GM18511 (cell line): ENCODE results near the gene TIMELESS.
"Not testable (repeated sequence)": the region's sequence is repeated elsewhere in the genome, so short reads cannot be mapped to it uniquely, and the experiment has no call there.

Source experiments
- ATAC-seq: cut with Tn5 transposase; IDR thresholded peaks from one replicate; pipeline ENCODE4 v1.9.1; 2021; ENCODE audit warnings: mild to moderate bottlenecking, moderate library complexity; ENCODE audit not compliant: unreplicated experiment

Gene TIMELESS

GRCh38 chr12:56410768-56411167 is 38.5 kb downstream of the TIMELESS start:
- ATAC-seq: no peak

DNA sequence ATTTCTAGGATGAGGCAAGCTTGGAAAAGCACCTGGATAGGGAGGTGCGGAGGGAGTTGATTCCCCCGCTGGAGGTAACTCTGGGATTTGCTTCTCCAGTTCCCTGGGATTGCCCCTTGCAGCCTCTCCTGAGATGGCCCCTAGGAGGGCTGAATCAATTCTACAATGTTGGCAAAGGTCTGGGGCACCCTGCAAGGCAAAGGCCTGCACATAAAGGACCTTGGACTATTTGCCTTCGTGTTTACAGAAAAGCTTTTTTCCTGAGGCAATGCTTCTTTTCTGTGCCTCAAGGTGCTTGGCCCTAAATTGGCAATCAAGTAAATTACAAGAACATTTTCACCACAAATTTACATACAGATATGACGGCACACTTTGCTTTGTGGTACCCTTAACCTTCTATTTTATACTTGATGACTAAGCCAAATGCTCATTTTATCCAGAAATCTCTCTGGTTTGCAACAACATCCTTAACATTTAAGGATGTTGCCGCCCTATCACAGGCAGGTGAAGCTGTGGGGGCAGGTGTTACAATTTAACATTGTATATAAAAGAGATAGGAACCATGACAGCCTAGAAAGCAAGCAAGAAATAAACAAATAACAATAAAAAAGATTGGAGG is 40.3 kb downstream of the TIMELESS start:
- ATAC-seq: no peak

- not testable (repeated sequence) for ATAC-seq
Measured at GRCh38 chr12:56404227-56404626, 45.0 kb downstream of the TIMELESS start.

DNA sequence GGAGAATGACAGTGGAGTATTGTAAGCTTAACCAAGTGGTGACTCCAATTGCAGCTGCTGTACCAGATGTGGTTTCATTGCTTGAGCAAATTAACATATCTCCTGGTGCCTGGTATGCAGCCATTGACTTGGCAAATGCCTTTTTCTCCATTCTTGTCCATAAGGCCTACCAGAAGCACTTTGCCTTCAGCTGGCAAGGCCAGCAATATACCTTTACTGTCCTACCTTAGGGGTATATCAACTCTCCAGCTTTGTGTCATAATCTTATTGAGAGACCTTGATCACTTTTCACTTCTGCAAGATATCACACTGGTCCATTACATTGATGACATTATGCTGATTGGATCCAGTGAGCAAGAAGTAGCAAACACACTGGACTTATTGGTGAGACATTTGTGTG is 47.6 kb downstream of the TIMELESS start:
- not testable (repeated sequence) for ATAC-seq

GRCh38 chr12:56401125-56401524 is 48.1 kb downstream of the TIMELESS start:
- not testable (repeated sequence) for ATAC-seq

DNA sequence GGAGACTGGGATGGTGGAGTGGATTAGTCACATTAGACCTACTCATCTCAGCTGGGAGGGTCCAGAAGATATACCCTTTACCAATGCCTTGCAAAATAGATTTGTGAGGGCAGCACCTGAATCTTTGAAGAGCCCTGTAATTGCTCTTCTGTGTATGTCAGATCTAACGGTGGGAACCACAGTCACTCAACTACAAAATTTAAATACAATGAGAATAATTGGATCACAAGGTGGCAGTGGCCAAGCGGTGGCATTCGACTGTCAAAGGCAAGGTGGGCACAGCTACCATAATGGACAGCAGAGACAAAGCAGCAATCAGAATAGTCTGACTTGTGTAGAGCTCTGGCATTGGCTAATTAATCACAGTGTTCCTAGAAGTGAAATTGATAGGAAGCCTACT is 49.8 kb downstream of the TIMELESS start:
- not testable (repeated sequence) for ATAC-seq

- no peak for ATAC-seq
Measured at GRCh38 chr12:56398324-56398723, 50.9 kb downstream of the TIMELESS start.

DNA sequence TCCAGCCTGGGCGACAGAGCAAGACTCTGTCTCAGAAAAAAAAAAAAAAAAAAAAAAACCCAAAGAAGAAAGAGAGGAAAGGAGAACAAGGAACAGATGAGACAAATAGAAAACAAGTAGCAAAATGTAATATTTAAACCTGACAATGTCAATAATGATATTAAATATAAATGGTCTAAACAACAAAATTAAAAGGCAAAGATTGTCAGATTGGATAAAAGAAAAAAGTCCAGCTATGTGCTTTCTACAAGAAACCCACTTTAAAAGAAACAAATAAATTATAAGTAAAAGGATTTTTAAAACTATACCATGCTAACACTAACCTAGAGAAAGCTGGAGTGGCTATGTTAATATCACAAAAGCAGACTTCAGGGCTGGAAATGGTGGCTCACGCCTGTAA is 56.9 kb downstream of the TIMELESS start:
- no peak for ATAC-seq

DNA sequence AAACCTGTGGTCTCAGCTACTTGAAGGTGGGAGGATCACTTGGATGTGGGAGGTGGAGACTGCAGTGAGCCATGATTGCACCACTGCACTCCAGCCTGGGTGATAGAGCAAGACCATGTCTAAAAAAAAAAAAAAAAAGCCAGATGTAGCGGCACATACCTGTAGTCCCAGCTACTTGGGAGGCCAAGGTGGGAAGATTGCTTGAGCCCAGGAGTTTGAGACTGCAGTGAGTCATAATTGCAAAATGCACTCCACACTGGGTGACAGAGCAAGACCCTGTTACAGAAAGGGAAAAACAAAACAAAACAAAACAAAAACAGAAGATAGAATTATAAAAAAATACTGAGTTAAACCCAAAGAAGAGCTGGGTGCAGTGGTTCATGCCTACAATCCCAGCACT is 57.5 kb downstream of the TIMELESS start:
- ATAC-seq: no peak

DNA sequence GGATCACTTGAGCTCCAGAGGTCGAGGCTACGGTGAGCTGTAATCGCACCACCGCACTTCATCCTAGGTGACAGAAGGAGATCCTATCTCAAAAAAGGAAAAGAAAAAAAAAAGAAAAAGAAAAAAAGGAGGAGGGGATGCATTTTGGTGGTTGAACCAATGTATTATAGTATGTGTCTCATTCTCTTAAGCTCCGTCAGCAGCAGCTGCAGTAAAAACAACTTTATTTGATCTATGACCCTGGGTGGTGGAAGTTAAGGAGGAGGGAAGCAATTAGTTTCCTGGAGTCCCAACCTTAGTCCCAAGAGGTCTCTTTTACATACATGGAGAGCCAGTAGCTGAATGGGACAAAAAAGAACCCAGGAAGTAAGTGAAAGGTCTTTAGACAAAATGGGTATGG is 59.8 kb downstream of the TIMELESS start:
- no peak for ATAC-seq

DNA sequence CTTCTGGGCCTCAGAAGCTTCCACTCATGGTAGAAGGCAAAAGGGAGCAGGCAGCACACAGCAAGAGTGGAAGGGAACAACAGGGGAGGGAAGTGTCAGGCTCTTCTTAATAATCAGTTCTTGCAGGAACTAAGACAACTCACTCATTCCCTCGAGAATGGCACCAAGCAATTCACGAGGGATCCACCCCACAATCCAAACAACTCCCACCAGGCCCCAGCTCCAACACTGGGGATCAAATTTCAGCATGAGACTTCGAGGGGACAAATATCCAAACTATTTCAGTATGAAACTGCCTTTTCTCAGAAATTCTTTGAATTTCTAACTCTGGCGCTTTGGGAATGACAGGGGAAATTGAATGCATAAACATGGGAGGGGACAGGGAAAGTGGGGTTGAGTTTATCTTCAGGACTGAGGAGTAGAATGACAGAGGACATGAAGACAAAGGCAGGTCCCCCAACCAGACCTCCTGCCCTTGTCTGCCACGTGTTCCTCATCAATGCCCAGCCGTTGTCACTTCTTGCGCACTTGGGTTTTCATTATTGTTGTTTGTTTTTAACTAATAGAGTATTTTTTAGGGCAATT is 62.0 kb downstream of the TIMELESS start:
- no peak for ATAC-seq

DNA sequence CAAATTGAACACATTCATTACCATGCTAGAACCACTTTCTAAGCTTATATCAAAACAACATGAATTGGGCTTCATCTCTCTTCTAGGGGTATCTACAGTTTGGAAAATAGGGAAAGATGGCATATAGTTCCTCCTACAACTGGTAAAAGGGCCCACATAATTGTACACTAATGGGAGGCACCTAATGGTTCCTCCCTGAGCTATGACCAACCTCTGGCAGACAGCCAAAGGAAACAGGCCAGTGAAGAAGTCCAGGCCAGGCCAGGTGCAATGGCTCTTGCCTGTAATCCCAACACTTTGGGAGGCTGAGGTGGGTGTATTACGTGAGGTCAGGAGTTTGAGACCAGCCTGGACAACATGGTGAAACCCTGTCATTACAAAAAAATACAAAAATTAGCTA is 63.4 kb downstream of the TIMELESS start:
- ATAC-seq: no peak

- no peak for ATAC-seq
Measured at GRCh38 chr12:56382611-56383010, 66.6 kb downstream of the TIMELESS start.

GRCh38 chr12:56377989-56378316 is 71.3 kb downstream of the TIMELESS start:
- no peak for ATAC-seq

DNA sequence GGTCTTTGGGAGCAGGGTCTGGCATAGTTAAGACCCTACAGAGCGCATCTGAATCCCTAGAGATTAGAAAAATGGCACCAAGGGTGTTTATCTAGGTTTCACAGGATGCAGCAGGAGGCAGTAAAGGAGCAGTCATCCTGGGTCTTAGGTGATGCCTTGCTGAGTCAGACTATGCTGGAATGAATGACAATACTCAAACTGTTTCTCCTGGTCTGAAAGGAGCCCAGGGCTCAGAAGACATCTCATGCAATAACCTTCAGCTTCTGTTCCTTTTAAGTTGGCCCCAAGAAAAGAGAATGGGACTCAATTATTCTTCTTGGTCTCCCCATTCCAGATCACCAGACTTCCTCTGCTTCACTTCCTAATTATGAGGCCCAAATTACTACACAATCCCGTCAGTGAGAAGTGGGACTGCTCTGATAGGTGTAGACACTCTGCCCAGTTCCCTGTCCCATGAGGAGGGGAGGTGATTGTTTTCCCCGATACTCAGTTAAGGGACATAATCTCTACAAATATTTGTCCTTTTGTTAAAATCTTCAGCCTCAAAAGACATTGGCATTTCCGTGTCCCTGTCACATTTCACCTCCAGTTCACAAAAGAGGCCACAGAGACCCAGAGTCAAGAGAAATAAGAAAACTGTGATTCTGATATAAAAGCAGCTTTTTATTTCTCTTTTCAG is 71.8 kb downstream of the TIMELESS start:
- ATAC-seq: no peak

DNA sequence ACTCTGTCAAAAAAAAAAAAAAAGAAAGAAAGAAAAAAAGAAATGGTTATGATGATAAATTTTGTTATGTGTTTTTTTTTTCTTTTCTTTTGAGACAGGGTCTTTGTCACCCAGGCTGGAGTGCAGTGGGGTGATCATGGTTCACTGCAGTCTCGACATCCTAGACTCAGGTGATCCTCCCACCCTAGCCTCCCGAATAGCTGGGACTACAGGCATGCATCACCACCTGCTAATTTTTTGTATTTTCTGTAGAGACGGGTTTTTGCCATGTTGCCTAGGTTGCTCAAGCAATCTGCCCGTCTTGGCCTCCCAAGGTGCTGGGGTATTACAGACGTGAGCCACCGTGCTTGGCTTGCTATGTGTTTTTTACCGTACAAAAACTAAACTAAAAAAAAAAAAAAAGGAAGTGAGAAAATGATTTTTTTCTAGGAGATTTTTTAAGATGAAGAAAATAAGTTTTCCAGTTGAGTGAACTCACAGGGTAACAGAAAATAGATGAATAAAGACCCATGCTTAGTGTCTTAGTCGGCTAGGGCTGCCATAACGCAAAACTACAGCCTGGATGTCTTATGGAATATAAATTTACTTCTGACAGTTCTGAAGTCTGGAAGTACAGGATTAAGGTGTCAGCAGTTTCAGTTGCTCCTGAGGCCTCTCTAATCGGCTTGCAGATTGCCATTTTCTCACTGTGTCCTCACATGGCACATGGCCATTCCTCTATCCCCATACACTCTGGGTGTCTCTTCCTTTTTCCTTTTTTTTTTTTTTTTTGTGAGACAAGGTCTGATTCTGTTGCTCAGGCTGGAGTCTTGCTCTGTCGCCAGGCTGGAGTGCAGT is 73.4 kb downstream of the TIMELESS start:
- peak; percentile 86 for ATAC-seq

DNA sequence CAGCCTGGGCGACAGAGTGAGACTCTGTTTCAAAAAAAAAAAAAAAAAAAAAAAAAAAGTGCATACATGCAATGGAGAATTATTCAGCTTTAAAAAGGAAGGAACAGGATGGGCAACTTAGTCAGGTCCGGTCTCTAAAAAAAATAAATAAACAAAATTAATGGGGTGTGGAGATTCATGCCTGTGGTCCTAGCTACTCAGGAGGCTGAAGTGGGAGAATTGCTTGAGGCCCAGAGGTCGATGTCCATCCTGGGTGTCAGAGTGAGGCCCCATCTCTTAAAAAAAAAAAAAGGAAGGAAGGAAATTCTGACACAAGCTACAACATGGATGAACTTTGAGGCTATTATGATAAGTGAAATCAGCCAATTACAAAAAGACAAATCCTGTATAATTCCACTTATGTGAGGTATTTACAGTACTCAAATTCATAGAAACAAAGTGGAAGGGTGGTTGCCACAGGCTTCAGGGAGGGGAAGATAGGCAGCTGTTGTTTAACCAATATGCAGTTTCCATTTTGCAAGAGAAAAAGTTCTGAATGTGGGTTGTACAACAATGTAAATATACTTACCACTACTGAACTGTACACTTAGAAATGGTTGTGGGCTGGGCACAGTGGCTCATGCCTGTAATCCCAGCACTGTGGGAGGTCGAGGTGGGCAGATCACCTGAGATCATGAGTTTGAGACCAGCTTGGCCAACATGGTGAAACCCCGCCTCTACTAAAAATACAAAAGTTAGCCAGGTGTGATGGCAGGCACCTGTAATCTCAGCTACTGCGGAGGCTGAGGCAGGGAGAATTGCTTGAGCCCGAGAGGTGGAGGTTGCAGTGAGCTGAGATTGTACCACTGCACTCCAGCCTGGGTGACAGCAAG is 74.3 kb downstream of the TIMELESS start:
- ATAC-seq: peak; percentile 40

DNA sequence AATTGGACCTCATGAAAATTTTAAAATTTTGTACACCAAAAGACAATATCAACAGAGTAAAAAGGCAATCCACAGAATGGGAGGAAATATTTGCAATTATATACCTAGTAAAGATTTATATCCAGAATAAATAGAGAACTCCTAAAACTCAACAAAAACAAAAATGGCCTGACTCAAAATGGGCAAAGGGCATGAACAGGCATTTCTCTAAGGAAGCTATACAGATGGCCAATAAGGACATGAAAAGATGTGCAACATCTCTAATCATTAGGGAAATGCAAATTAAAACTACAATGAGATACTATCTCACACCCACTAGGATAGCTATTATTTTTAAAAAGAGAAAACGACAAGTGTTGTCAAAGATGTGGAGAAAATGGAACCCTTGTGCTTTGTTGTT is 75.7 kb downstream of the TIMELESS start:
- ATAC-seq: no peak

- no peak for ATAC-seq
Measured at GRCh38 chr12:56366948-56367347, 82.3 kb downstream of the TIMELESS start.
